GM18861 (cell line): ENCODE data around the gene DNAH11.
A peak's percentile ranks its signal among the peaks of the same experiment; 100 is the strongest.
"Not testable (repeated sequence)": the region's sequence is repeated elsewhere in the genome, so short reads cannot be mapped to it uniquely, and the experiment has no call there.

Experiments
- ATAC-seq: cut with Tn5 transposase; IDR thresholded peaks from one replicate; pipeline ENCODE4 v1.9.1; 2021; ENCODE audit not compliant: unreplicated experiment

Gene DNAH11

GRCh38 chr7:21869785-21870402, 327.1 kb downstream of the DNAH11 start:
- ATAC-seq: no peak

- no peak for ATAC-seq
These were observed 340.2 kb downstream of the DNAH11 start for GRCh38 chr7:21883069-21883468.

GRCh38 chr7:21883501-21883900, 340.7 kb downstream of the DNAH11 start:
- ATAC-seq: not testable (repeated sequence)

GRCh38 chr7:21884496-21884895, 341.7 kb downstream of the DNAH11 start:
- no peak for ATAC-seq

DNA sequence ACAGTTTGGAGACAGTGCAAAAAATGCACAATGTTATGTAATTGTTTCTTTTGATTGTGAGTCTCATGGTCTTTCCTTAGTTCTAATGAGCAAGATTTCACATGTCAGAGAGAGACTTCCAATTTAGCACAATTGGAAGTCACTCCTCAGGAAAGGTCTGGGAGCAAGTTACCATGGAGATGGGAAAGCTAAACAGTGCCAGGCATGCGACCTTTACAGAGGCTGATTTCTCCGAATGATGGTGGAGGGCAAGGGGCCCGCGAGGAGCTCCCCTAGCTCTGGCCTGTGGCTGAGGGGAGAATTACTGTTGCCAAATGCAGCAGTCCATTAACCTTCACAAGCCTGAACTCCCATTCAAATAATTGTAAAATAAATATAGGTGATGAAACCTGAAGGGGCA, 343.6 kb downstream of the DNAH11 start:
- ATAC-seq: no peak

DNA sequence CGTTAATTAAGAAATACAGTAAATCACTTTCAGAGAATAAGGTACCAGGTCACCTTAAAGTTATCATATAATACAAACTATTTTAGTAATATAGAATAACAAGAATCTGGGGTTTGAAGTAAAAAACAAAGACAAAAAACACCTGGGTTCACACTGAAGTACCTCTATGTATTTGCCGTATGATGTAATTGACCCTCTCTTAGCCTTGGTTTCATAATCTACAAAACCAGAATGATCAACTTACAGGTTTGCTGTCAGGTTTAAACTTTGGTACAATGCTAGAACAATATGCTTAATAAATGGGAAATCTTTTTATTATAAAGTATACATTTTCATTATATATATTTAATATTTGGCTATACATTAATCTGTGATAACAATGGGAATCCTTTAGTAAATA, 344.5 kb downstream of the DNAH11 start:
- ATAC-seq: no peak

DNA sequence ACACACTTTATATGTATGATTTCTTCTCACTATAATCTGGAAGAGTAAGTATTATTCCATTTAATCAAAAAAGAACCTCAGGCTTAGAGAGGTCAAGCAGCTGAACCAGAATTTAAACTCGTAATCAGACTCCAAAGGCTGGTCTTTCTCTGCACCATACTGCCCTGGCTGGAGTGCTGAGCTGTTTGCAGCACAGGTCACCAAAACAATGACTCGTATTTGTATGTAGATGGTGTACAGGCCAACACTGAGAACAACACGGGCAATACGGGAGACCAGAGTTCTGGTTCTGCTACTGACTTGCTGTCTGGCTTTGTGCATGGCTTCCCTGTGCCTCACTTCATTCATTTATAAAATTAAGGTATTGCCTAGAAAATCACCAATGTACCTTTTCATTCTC, 344.9 kb downstream of the DNAH11 start:
- ATAC-seq: no peak

- no peak for ATAC-seq
These were observed 348.5 kb downstream of the DNAH11 start for GRCh38 chr7:21891291-21891690.

- ATAC-seq: no peak
These were observed 350.6 kb downstream of the DNAH11 start for GRCh38 chr7:21893401-21893800.

GRCh38 chr7:21898265-21898930, 355.6 kb downstream of the DNAH11 start:
- peak; percentile 95 for ATAC-seq

- no peak for ATAC-seq
These were observed 359.4 kb downstream of the DNAH11 start for GRCh38 chr7:21902240-21902639.

- ATAC-seq: no peak
These were observed 360.4 kb downstream of the DNAH11 start for GRCh38 chr7:21903020-21903786.

- no peak for ATAC-seq
These were observed 365.9 kb downstream of the DNAH11 start for GRCh38 chr7:21908746-21909145.

- ATAC-seq: no peak
These were observed 367.4 kb downstream of the DNAH11 start for GRCh38 chr7:21910253-21910652.

- ATAC-seq: no peak
These were observed 368.6 kb downstream of the DNAH11 start for GRCh38 chr7:21911341-21911875.

GRCh38 chr7:21912305-21912704, 369.5 kb downstream of the DNAH11 start:
- no peak for ATAC-seq

DNA sequence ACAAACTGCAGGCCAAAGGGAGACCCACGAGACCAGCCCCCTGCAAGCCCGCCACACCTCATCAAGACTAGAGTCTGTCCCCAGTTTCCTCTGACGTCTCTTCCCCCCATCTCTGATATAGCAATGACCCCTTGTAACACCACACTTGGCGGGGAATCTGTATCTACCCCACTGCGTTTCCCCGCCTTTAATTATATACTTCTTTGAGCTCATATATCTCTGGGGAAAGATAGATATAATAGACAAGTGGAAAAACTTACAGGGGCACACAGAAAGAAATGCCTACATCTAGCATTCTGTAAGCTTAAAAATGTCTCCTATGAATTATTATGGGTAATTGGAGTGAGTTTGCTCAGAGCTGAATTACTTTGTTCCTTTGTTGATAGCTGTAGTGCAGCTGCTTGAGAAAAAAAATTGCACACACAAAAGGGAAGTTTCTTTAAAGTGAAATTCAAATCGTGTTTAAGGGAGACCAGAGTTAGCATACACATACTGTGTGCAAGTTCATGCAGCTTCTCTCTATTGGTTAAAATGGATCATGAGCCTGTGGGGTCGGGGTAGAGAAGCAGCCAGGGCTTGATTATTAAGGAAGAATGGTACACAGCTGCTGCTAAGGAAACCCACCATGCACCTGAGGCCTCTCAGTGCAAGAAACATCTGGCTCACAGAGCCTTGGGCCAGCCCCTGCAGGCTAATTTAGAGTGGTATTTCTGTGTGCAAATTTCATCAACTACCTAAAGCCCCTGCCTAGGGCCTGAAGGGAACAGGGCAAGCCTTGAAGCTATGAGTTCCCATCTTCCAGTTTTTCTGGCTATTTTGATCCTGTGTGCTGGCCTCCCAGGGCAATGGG, 370.3 kb downstream of the DNAH11 start:
- no peak for ATAC-seq

DNA sequence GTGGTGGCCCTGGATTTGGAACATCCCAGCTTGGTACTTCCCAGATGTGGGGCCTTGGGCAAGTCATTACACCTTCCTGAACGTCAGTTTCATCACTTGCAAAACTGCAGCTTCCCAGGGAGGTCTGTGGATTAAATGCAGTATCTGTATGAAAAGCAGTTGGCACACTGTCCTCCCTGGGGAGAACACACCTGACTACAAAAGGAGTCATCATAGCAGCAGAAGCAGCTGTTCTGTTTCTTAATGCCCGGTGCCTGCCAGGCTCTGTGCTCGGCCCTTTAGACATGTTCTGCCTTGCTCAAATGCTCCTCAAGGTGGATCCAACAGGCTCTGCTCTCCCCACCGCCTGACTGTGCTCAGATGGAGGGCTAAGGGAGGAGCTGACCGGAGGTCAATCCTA, 371.8 kb downstream of the DNAH11 start:
- ATAC-seq: peak; percentile 34

- ATAC-seq: no peak
These were observed 372.3 kb downstream of the DNAH11 start for GRCh38 chr7:21915140-21915539.

GRCh38 chr7:21916176-21916575, 373.3 kb downstream of the DNAH11 start:
- no peak for ATAC-seq

DNA sequence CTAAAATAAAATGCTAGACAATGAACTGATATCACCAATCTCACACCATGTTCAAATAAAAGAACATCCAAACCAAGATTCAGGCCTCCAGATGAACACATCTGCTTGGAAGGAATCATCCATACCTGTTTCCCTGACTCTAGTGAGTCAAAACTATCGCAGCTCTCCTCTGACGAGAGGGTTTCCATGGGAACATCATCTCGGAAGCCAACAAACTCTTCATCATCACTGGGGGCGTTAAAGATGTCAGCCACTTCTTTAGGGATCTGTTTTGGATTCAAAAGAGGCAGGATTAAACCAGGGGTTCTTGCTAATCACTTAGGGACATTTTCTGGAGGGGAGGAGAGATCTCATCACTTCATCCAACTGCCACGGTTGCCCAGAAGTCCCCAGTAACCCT, 373.8 kb downstream of the DNAH11 start:
- no peak for ATAC-seq
